Dendritic cell treated with granulocyte-macrophage colony-stimulating factor and Interleukin-4, amounts not matched to agents 40 ng/mL and 50 ng/mL, for 4 days (primary cell): ENCODE data around the gene LYSMD2.

Experiments
- H3K27ac Mint-ChIP-seq: one replicate; pipeline ENCODE4 v1.8.0; 2022; ENCODE audit warnings: mild to moderate bottlenecking, mixed read lengths
- H3K27me3 Mint-ChIP-seq: one replicate; pipeline ENCODE4 v1.8.0; 2022; ENCODE audit warnings: mild to moderate bottlenecking, mixed read lengths
- H3K36me3 Mint-ChIP-seq: one replicate; pipeline ENCODE4 v1.8.0; 2022; ENCODE audit warnings: low read depth, mixed read lengths
- H3K4me1 Mint-ChIP-seq: one replicate; pipeline ENCODE4 v1.8.0; 2022; ENCODE audit warnings: low read depth, mixed read lengths
- H3K4me3 Mint-ChIP-seq: one replicate; pipeline ENCODE4 v1.8.0; 2022; ENCODE audit warnings: mild to moderate bottlenecking, moderate library complexity, mixed read lengths
- H3K9me3 Mint-ChIP-seq: one replicate; pipeline ENCODE4 v1.8.0; 2022; ENCODE audit warnings: mixed read lengths
- intact Hi-C: fragments of 100-400 bp; cut with micrococcal nuclease; formaldehyde crosslinking; loops from one replicate; pipeline ENCODE4 v1.15.0; 2022

Gene LYSMD2

DNA sequence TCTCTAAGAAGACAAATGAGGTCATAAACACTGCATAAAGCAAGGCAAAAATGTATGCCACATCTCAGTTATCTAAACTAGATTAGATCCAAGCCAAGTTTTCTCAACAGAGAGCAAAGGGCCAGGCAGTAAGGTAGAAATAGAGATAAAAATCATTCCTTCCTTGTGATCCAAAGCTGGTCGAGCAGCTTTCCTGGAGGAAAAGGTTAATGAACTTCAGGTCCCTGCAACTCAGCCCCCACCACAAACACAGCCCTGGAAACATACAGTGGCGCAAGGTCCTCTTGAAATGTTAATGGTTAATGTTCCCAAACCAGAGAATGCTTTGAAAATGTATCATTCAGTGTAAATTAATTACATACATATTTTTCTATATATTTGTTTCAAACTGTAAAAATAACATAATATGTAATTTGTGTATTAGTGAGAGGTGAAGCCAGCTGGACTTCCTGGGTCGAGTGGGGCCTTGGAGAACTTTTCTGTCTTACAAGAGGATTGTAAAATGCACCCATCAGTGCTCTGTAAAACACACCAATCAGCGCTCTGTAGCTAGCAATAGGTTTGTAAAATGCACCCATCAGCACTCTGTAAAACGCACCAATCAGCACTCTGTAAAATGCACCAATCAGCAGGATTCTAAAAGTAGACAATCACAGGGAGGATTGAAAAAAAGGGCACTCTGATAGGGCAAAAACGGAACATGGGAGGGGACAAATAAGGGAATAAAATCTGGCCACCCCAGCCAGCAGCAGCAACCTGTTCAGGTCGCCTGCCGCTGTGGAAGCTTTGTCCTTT lies 17.1 kb downstream of the LYSMD2 start:
- Mint-ChIP-seq H3K4me1 (peaks cover 20% of the 10 kb centered on the region), H3K27ac (no peak overlapping the region), H3K36me3 (peaks cover 30% of the 10 kb centered on the region), H3K4me3 (no peak overlapping the region), H3K9me3 (peaks cover 6% of the 10 kb centered on the region), H3K27me3 (no peaks in the 10 kb centered on the region)
- intact Hi-C loops: no loop called here

DNA sequence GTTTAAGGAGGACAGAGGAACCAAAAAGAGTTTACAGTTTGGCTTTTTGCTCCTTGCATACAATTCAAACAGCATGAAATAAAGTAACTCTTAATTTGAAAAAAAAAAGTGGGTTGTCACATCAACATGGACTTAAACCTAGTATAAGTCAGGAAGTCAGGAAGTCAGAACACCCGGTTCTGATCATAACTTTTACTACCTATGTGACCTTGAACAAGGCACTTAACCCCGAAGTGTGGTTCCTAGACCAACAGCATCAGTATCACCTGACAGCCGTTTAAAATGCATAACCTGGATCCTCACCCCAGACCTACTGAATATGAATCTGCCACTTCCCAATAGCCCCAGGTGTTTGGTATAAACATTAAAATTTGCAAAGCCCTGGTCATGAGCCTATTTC lies 18.7 kb downstream of the LYSMD2 start:
- Mint-ChIP-seq H3K4me1 (peaks cover 6% of the 10 kb centered on the region), H3K27ac (no peak overlapping the region), H3K4me3 (no peak overlapping the region), H3K27me3 (no peaks in the 10 kb centered on the region), H3K9me3 (peaks cover 6% of the 10 kb centered on the region), H3K36me3 (peaks cover 23% of the 10 kb centered on the region)
- intact Hi-C loops: no loop called here

DNA sequence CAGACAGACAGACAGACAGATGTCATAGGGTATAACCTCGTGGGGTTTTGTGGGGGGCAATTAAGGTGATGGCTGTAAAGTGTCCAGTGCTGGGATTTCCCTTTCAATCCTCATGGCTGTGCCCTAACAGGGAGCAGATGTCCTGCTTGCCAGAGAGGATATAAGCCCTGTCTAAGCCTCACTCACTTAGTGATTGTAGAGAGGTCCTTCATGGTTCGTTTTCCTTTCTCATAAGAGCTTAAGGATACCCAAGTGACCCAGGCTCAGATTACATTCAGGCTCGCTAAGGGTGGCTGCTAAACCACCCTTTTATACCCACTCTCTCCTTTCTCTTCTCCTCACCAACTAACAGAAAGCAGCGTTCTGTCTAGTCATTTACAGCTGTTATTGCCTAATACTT lies 19.2 kb downstream of the LYSMD2 start:
- no peak overlapping the region for H3K27ac Mint-ChIP-seq
- intact Hi-C loops: no loop called here

DNA sequence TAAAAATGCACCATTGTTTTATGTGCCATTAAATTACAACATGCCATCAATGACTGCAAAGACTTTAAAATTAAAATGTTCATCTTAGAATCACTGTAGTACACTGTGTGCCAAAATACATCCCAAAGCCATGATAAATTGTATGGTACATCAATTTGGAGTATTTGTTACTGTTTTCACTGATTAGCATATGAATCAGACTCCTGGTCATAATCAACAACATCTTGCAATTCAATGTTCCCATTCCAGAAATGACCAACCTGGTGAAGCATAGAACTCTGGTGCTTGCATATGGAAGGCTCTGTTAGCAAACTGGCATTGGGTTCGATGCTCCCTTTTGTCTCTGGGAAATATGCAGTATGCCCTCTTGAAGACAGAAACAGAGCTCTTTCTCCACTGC lies 22.5 kb downstream of the LYSMD2 start:
- intact Hi-C loops: no loop called here
- Mint-ChIP-seq H3K27me3 (no peaks in the 10 kb centered on the region), H3K27ac (no peak overlapping the region), H3K9me3 (no peaks in the 10 kb centered on the region), H3K4me3 (no peak overlapping the region), H3K4me1 (no peaks in the 10 kb centered on the region), H3K36me3 (no peaks in the 10 kb centered on the region)

More for the DNA sequence above, 19.2 kb downstream of the LYSMD2 start:
- H3K27me3 Mint-ChIP-seq: no peaks in the 10 kb centered on the region
- peaks cover 23% of the 10 kb centered on the region for H3K36me3 Mint-ChIP-seq
- H3K4me1 Mint-ChIP-seq: peaks cover 6% of the 10 kb centered on the region
- H3K9me3 Mint-ChIP-seq: peaks cover 6% of the 10 kb centered on the region
- H3K4me3 Mint-ChIP-seq: no peak overlapping the region

DNA sequence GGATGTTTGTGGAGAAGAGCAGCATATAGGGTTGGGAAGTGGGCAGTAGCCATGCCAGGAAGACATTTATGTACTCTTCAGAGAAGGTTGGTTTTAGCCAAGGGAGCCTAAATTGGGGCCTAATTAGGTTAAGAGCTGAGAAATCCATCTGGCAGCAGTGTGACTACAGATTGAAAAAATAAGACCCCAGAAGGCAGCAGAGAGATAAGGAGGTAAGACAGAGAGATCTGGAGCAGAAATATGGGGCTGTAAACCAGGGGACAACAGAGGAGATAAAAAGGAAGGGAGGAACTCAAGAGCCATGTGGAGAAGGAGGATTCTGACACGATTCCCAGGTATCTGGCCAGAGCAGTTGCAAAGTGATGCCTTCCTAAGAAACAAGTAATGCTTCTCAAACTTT lies 23.3 kb downstream of the LYSMD2 start:
- Mint-ChIP-seq H3K27ac (no peak overlapping the region), H3K36me3 (no peaks in the 10 kb centered on the region), H3K27me3 (no peaks in the 10 kb centered on the region), H3K4me3 (no peak overlapping the region), H3K4me1 (no peaks in the 10 kb centered on the region), H3K9me3 (no peaks in the 10 kb centered on the region)
- intact Hi-C loops: no loop called here

DNA sequence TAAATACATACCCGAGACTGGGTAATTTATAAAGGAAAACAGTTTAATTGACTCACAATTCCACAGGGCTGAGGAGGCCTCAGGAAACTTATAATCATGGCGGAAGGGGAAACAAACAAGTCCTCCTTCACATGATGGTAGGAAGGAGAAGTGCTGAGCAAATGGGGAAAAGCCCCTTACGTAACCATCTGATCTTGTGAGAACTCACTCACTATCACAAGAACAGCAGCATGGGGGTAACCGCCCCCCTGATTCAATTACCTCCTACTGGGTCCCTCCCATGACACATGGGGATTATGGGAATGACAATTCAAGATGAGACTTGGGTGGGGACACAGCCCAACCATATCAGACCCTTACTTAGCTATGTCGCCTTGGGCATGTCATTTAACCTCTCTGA lies 28.4 kb downstream of the LYSMD2 start:
- Mint-ChIP-seq H3K4me1 (no peaks in the 10 kb centered on the region), H3K27ac (no peak overlapping the region), H3K4me3 (no peak overlapping the region), H3K9me3 (no peaks in the 10 kb centered on the region), H3K27me3 (peaks cover 1% of the 10 kb centered on the region), H3K36me3 (no peaks in the 10 kb centered on the region)
- intact Hi-C loops: no loop called here

DNA sequence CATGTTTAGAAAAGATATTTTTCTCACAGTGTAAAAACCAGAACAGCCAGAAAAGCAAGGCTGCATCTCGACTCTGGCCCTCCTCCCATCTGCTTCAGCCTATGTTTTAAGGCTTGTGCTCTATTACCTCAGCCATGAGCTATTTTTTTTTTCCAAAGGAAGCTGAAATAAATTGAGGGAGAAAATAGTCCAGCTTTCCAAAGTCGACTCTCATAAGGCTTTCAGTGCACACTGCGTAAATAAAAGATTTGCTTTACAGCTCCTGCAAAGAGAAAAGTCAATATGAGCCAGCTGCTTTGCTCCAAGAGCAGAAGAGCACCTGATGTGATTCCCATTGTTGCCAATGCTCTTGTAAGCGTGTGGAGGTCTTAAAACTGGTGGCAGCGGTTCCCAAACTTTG lies 29.4 kb downstream of the LYSMD2 start:
- H3K4me1 Mint-ChIP-seq: no peaks in the 10 kb centered on the region
- H3K27me3 Mint-ChIP-seq: peaks cover 1% of the 10 kb centered on the region
- no peak overlapping the region for H3K4me3 Mint-ChIP-seq
- intact Hi-C loops: no loop called here
- H3K36me3 Mint-ChIP-seq: no peaks in the 10 kb centered on the region
- no peaks in the 10 kb centered on the region for H3K9me3 Mint-ChIP-seq
- no peak overlapping the region for H3K27ac Mint-ChIP-seq

DNA sequence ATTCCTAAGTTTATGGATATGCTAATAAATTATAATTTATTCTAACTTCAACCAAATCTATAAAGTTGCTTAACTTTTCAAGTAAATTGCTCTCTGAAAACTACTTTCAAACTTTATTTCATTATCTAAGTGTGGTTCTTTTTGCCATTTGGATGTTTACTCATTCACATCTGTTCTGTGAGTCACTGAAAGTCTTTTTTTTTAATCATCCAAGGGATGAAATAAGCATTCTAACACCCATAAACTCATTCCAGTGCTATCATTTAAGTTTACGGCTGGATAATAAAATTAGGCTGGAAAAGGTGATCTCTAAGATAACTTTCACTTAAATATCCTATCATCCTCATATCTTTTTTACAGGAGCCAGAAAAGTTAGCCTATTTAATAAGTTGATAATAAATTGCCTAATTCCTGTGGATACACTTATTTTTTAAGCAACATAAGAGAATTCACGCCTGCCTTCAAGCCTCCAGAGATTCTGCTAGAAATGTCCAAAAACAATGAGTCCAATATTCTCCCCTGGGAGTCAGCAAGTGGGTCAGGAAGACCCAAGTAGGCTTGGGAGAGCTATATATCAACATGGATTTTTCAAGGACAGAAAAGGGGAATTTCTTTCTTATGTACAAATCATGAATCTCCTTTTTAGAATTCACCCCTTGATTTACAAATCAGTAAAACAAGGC lies 30.4 kb downstream of the LYSMD2 start:
- H3K27ac Mint-ChIP-seq: no peak overlapping the region
- no peaks in the 10 kb centered on the region for H3K9me3 Mint-ChIP-seq
- no peaks in the 10 kb centered on the region for H3K4me1 Mint-ChIP-seq
- no peaks in the 10 kb centered on the region for H3K36me3 Mint-ChIP-seq
- intact Hi-C loops: no loop called here
- H3K4me3 Mint-ChIP-seq: no peak overlapping the region
- H3K27me3 Mint-ChIP-seq: peaks cover 1% of the 10 kb centered on the region

DNA sequence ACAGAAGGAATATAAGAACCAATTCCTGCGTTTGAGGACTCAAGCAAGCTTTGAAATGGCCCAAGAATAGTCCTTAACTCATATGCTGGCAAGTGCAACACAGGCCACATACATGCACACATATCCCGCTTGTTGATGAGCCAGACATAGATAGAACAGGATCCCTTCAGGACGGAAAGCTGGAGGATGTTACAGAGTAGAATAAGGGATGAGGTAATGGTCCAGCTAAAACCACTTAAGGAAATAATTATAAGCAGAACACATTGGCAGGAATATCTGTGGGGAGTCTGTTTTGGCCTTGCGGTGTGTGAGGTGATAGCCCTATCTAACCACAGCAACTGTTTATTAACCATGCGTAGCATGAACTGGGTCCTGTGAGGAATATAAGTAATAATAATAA lies 31.2 kb downstream of the LYSMD2 start:
- no peak overlapping the region for H3K4me3 Mint-ChIP-seq
- H3K27me3 Mint-ChIP-seq: peaks cover 4% of the 10 kb centered on the region
- no peaks in the 10 kb centered on the region for H3K9me3 Mint-ChIP-seq
- H3K36me3 Mint-ChIP-seq: no peaks in the 10 kb centered on the region
- intact Hi-C loops: no loop called here
- no peak overlapping the region for H3K27ac Mint-ChIP-seq
- no peaks in the 10 kb centered on the region for H3K4me1 Mint-ChIP-seq

DNA sequence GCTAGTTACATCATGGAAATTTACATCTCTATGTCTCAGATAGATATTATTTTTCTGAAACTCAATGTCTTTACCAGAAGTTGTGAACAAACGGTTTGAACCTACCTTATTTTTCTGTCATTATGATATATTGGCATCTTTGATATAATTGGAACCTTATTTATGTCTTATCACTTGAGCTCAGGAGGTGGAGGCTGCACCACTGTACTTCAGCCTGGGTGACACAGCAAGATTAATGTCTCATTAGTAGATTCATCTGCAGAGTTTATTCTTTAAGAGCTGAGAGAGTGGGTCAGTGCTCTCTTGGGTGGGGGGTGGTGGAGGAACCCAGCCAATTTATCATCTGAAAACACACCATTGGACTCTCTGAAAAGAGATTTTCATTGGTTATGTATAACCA lies 34.7 kb downstream of the LYSMD2 start:
- Mint-ChIP-seq H3K4me3 (no peak overlapping the region), H3K27ac (no peak overlapping the region), H3K36me3 (no peaks in the 10 kb centered on the region), H3K4me1 (no peaks in the 10 kb centered on the region), H3K27me3 (peaks cover 20% of the 10 kb centered on the region), H3K9me3 (no peaks in the 10 kb centered on the region)
- intact Hi-C loops: no loop called here

DNA sequence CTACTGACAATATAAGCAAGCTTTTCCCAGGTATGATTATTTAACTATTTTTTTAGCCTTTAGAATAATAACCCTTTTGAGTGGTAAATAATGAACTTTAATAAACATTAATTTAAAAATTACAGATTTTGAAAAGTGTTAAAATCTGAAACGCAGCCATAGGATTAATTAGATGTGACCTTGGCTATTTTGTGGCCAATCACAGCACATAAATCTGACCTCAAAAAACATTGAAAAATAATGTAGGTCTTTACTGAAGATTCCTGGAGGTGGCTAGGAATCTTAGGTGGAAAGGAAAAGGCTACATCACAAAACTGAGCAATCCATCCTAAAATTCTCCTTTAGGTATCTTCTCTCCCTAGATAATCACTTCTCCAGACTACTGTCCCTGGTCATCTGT lies 38.1 kb downstream of the LYSMD2 start:
- Mint-ChIP-seq H3K4me3 (no peak overlapping the region), H3K27ac (no peak overlapping the region), H3K4me1 (peaks cover 5% of the 10 kb centered on the region), H3K36me3 (no peaks in the 10 kb centered on the region), H3K9me3 (no peaks in the 10 kb centered on the region), H3K27me3 (peaks cover 18% of the 10 kb centered on the region)
- intact Hi-C loops: loop anchor here (5.0 kb wide), 1 partner anchor 37 kb away; no protein-coding TSS in a partner anchor

DNA sequence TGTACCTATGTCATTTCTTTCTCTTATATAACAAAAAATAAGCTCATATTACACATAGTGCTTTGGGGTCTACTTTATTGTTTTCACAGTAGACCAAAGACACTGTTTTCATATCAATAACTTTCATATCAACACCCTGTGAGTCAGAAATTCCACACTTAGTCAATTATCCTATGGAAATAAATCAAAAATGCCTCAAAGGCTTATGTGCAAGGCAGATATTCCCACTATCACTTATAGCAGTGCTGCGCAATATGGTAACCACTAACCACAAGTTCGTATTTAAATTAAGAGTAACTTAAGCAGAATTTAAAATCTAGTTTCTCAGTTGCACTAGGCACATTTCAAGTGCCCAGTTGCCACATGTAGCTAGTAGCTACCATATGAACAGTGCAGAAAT lies 40.3 kb downstream of the LYSMD2 start:
- intact Hi-C loops: loop anchor here (5.0 kb wide), 1 partner anchor 35 kb away; no protein-coding TSS in a partner anchor
- H3K36me3 Mint-ChIP-seq: no peaks in the 10 kb centered on the region
- peaks cover 26% of the 10 kb centered on the region for H3K27me3 Mint-ChIP-seq
- no peak overlapping the region for H3K27ac Mint-ChIP-seq
- H3K4me3 Mint-ChIP-seq: no peak overlapping the region
- H3K9me3 Mint-ChIP-seq: no peaks in the 10 kb centered on the region
- H3K4me1 Mint-ChIP-seq: peaks cover 24% of the 10 kb centered on the region

DNA sequence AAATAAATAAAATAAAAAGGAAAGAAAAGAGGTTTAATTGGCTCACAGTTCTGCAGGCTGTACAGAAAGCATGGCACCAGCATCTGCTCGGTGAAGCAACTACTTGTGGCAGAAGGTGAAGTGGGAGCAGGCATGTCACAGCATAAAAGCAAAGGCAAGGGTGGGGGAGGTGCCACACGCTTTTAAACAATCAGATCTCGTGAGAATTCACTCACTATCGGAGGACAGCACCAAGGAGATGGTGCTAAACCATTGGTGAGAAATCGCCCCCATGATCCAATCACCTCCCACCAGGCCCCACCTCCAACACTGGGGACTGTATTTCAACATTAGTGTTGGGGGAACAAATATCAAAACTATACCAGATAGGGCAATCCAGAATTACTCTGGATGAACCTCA lies 40.9 kb downstream of the LYSMD2 start:
- intact Hi-C loops: loop anchor here (5.0 kb wide), 1 partner anchor 34 kb away; no protein-coding TSS in a partner anchor
- Mint-ChIP-seq H3K27me3 (peaks cover 26% of the 10 kb centered on the region), H3K27ac (no peak overlapping the region), H3K4me1 (peaks cover 30% of the 10 kb centered on the region), H3K9me3 (no peaks in the 10 kb centered on the region), H3K4me3 (no peak overlapping the region), H3K36me3 (no peaks in the 10 kb centered on the region)

DNA sequence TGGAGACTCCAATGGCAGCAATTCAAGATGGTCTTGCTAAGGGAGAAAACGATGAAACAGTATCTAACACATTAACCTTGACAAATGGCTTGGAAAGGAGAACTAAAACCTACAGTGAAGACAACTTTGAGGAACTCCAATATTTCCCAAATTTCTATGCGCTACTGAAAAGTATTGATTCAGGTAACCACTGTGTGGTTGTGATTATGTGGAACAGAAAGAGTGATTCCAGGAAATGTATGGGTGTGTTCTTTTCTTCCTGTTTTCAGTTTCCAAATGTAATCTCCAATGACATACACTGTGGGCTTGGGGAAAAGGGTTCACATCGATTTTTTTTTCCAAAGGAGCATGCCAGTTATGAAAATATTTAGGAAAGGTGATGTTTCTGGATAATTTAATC lies 45.3 kb downstream of the LYSMD2 start:
- no peaks in the 10 kb centered on the region for H3K36me3 Mint-ChIP-seq
- intact Hi-C loops: no loop called here
- H3K4me3 Mint-ChIP-seq: no peak overlapping the region
- H3K4me1 Mint-ChIP-seq: peaks cover 46% of the 10 kb centered on the region
- H3K27ac Mint-ChIP-seq: no peak overlapping the region
- peaks cover 32% of the 10 kb centered on the region for H3K27me3 Mint-ChIP-seq
- H3K9me3 Mint-ChIP-seq: no peaks in the 10 kb centered on the region
